ENCODE data around the gene TMEM120A. TPM values are rescaled to one million over a fixed set of nuclear protein-coding genes. Genes with fewer than 3 reads are reported as not detected.

Gene TMEM120A
- total RNA-seq, 2 experiments from 2014 or later, result 12.4 to 22.1 TPM

DNA sequence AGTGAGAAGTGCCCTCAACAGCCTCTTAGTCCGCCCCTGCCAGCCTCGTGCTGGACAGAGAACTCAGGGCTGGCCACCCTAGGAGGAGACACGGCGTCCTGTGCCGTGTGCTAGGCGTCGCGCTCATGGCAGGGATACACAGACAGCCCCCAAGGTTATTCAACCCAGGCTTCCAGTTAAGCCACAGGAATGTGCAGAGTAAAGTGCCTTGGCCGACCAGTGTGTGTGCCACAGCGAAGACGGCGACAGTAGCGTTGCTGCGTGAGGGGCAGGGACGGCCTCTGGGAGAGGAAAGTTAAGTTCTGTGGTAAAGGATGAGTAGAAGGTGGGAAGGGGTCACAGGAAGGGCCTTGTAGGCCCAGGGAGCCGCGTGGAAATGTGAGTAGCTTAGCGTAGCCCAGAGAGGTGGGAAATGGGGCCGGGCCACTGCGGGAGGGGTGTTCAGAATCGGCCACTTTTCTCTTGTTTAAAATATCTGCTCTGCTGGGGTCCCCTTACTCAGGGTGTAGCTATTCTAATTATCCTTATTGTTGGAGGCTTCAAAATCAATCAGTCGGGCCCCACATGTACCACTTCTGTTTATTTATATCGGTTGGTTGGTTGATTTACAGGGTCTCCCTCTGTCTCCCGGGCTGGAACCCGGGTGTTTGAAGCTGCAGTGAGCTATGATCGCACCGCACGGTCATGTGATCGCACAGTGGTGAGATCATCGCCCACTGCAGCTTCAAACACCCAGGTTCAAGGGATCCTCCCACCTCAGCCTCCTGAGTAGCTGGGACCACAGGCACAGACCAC, 24.5 kb downstream of the TMEM120A start:
- H3K9me2 ChIP-seq (ENCODE audit: insufficient read depth, low read length), result no peaks in the 10 kb centered on the region
- ChIA-PET CTCF (ENCODE audit: unreplicated experiment) (no interaction called here), POLR2A (interaction anchor here (0.7 to 0.9 kb wide), 3 partner anchors 10 to 49 kb away, joined by 3 read pairs; no protein-coding TSS in a partner anchor)
- H3K79me2 ChIP-seq (ENCODE audit: insufficient read depth, low read depth, low read length), result no peaks in the 10 kb centered on the region
- DNase-seq (ENCODE audit: low spot score), result no peak
- H3K36me3 ChIP-seq (ENCODE audit: insufficient read depth, low read length), result peaks cover 6% of the 10 kb centered on the region; the same call in 1 of the 2 replicates
- intact Hi-C loops (cut with micrococcal nuclease; ENCODE audit: unreplicated experiment), result no loop called here
- no peak overlapping the region for H3K4me3 ChIP-seq (ENCODE audit: low read depth, low read length, poor library complexity, severe bottlenecking)
- TF ChIP-seq, protein P1, sequence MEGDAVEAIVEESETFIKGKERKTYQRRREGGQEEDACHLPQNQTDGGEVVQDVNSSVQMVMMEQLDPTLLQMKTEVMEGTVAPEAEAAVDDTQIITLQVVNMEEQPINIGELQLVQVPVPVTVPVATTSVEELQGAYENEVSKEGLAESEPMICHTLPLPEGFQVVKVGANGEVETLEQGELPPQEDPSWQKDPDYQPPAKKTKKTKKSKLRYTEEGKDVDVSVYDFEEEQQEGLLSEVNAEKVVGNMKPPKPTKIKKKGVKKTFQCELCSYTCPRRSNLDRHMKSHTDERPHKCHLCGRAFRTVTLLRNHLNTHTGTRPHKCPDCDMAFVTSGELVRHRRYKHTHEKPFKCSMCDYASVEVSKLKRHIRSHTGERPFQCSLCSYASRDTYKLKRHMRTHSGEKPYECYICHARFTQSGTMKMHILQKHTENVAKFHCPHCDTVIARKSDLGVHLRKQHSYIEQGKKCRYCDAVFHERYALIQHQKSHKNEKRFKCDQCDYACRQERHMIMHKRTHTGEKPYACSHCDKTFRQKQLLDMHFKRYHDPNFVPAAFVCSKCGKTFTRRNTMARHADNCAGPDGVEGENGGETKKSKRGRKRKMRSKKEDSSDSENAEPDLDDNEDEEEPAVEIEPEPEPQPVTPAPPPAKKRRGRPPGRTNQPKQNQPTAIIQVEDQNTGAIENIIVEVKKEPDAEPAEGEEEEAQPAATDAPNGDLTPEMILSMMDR (conservative IDR thresholded peaks at IDR 0.05; ENCODE audit: low read length), result no peak
- TF ChIP-seq EZH2phosphoT487 (IDR thresholded peaks at IDR 0.05; ENCODE audit: borderline replicate concordance, low read depth, low read length), result no peak
- no peaks in the 10 kb centered on the region for H4K20me1 ChIP-seq (ENCODE audit: insufficient read depth, low read length)
- H3K9me3 ChIP-seq (ENCODE audit: low read length), result no peaks in the 10 kb centered on the region
- H2AFZ ChIP-seq (ENCODE audit: low read length), result no peak overlapping the region
- no TSS peak for BruUV-seq (replicated peaks)
- no peak overlapping the region for H3K27ac ChIP-seq (ENCODE audit: low read depth, low read length, poor library complexity, severe bottlenecking)
- no peaks in the 10 kb centered on the region for H3K4me1 ChIP-seq (ENCODE audit: insufficient read depth, low read length, poor library complexity, severe bottlenecking)
- H3K4me2 ChIP-seq (ENCODE audit: low read length), result no peak overlapping the region

DNA sequence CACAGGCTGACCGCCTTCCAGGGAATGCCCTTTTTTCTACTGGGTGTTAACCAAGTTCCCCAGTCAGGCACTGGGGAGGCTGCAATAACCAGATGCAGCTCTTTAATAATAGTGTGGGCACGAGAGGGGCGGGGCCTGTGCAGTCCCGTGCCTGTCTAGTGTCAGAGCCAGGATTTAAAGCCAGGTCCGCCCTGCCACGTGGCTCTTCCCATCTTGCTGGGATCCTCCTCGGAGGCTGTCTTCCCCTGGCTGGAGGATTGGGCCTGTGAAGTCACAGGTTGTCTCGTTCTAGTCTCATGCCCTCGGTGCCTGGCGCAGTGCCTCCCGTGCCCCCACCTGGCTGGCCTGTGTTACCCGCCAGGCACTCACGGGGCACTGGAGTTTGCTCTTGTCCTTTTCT, 25.2 kb downstream of the TMEM120A start:
- ChIA-PET CTCF (ENCODE audit: unreplicated experiment) (no interaction called here), POLR2A (no interaction called here)
- DNase-seq (ENCODE audit: low spot score), result no peak
- peaks cover 6% of the 10 kb centered on the region; the same call in 1 of the 2 replicates for H3K36me3 ChIP-seq (ENCODE audit: insufficient read depth, low read length)
- BruUV-seq (replicated peaks), result no TSS peak
- H3K9me2 ChIP-seq (ENCODE audit: insufficient read depth, low read length), result no peaks in the 10 kb centered on the region
- H3K4me3 ChIP-seq (ENCODE audit: low read depth, low read length, poor library complexity, severe bottlenecking), result no peak overlapping the region
- no peaks in the 10 kb centered on the region for H3K9me3 ChIP-seq (ENCODE audit: low read length)
- no peak overlapping the region for H2AFZ ChIP-seq (ENCODE audit: low read length)
- H3K79me2 ChIP-seq (ENCODE audit: insufficient read depth, low read depth, low read length), result no peaks in the 10 kb centered on the region
- TF ChIP-seq EZH2phosphoT487 (IDR thresholded peaks at IDR 0.05; ENCODE audit: borderline replicate concordance, low read depth, low read length), result no peak
- TF ChIP-seq, protein P1 (conservative IDR thresholded peaks at IDR 0.05; ENCODE audit: low read length), result no peak
- no peaks in the 10 kb centered on the region for H4K20me1 ChIP-seq (ENCODE audit: insufficient read depth, low read length)
- intact Hi-C loops (cut with micrococcal nuclease; ENCODE audit: unreplicated experiment), result no loop called here
- no peaks in the 10 kb centered on the region for H3K4me1 ChIP-seq (ENCODE audit: insufficient read depth, low read length, poor library complexity, severe bottlenecking)
- no peak overlapping the region for H3K4me2 ChIP-seq (ENCODE audit: low read length)
- no peak overlapping the region for H3K27ac ChIP-seq (ENCODE audit: low read depth, low read length, poor library complexity, severe bottlenecking)

DNA sequence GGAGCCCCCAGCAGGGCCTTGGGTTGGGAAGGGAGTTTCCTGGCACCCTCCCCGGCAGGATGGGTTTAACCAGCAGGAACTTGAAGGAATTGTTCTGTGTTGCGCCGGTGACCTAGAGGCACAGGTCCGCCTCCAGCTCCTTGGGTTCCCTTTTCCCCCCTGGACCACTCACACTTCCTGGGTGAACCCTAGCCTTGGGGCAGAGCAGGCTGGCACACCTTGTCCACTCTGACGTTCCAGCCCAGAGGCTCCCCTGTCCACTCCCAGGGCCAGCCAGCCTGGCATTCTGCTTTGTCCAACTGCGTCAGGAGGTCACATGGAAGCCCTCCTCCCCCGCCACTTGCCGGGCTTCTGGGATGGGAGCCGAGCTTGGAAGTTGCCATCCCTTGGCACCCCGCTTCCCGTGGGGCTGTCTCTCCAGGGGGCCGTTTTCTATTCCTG, 25.8 kb downstream of the TMEM120A start:
- ChIA-PET CTCF (ENCODE audit: unreplicated experiment) (no interaction called here), POLR2A (no interaction called here)
- intact Hi-C loops (cut with micrococcal nuclease; ENCODE audit: unreplicated experiment), result no loop called here
- Histone ChIP-seq H2AFZ (ENCODE audit: low read length) (no peak overlapping the region), H3K9me3 (ENCODE audit: low read length) (no peaks in the 10 kb centered on the region), H3K9me2 (ENCODE audit: insufficient read depth, low read length) (no peaks in the 10 kb centered on the region), H3K27ac (ENCODE audit: low read depth, low read length, poor library complexity, severe bottlenecking) (no peak overlapping the region), H3K4me2 (ENCODE audit: low read length) (no peak overlapping the region), H3K4me1 (ENCODE audit: insufficient read depth, low read length, poor library complexity, severe bottlenecking) (no peaks in the 10 kb centered on the region), H3K4me3 (ENCODE audit: low read depth, low read length, poor library complexity, severe bottlenecking) (no peak overlapping the region), H3K36me3 (ENCODE audit: insufficient read depth, low read length) (peaks cover 6% of the 10 kb centered on the region; the same call in 1 of the 2 replicates), H4K20me1 (ENCODE audit: insufficient read depth, low read length) (no peaks in the 10 kb centered on the region), H3K79me2 (ENCODE audit: insufficient read depth, low read depth, low read length) (no peaks in the 10 kb centered on the region)
- BruUV-seq (replicated peaks), result no TSS peak
- no peak for DNase-seq (ENCODE audit: low spot score)
- no peak for TF ChIP-seq EZH2phosphoT487 (IDR thresholded peaks at IDR 0.05; ENCODE audit: borderline replicate concordance, low read depth, low read length)

All from OCI-LY7 (cell line).